Activated naive CD4-positive, alpha-beta T cell treated with anti-CD3 and anti-CD28 coated beads, Interleukin-2, amount 50 U/mL, for 24 hours (primary cell): Measurements from ENCODE around the gene SMYD1.

ENCODE experiments used
- H3K27ac Mint-ChIP-seq: one replicate; pipeline ENCODE4 v1.8.0; 2021; ENCODE audit warnings: mild to moderate bottlenecking, mixed read lengths
- H3K27me3 Mint-ChIP-seq: one replicate; pipeline ENCODE4 v1.8.0; 2021; ENCODE audit warnings: mixed read lengths
- H3K36me3 Mint-ChIP-seq: one replicate; pipeline ENCODE4 v1.8.0; 2021; ENCODE audit warnings: mixed read lengths
- H3K4me1 Mint-ChIP-seq: one replicate; pipeline ENCODE4 v1.8.0; 2021; ENCODE audit warnings: mixed read lengths
- H3K4me3 Mint-ChIP-seq: one replicate; pipeline ENCODE4 v1.8.0; 2021; ENCODE audit warnings: mild to moderate bottlenecking, mixed read lengths
- H3K9me3 Mint-ChIP-seq: one replicate; pipeline ENCODE4 v1.8.0; 2021; ENCODE audit warnings: mixed read lengths

SMYD1 gene

GRCh38 chr2:88121678-88122077, 54.1 kb downstream of the SMYD1 start:
- Mint-ChIP-seq H3K27me3 (no peaks in the 10 kb centered on the region), H3K36me3 (no peaks in the 10 kb centered on the region)

GRCh38 chr2:88122141-88122884, 54.7 kb downstream of the SMYD1 start:
- Mint-ChIP-seq H3K36me3 (no peaks in the 10 kb centered on the region), H3K27ac (no peak overlapping the region), H3K27me3 (no peaks in the 10 kb centered on the region), H3K9me3 (no peaks in the 10 kb centered on the region), H3K4me1 (no peaks in the 10 kb centered on the region), H3K4me3 (no peak overlapping the region)

More at GRCh38 chr2:88121678-88122077, 54.1 kb downstream of the SMYD1 start:
- Mint-ChIP-seq H3K9me3 (no peaks in the 10 kb centered on the region), H3K27ac (no peak overlapping the region), H3K4me1 (no peaks in the 10 kb centered on the region), H3K4me3 (no peak overlapping the region)

GRCh38 chr2:88123164-88123974, 55.7 kb downstream of the SMYD1 start:
- no peak overlapping the region for H3K27ac Mint-ChIP-seq
- no peaks in the 10 kb centered on the region for H3K36me3 Mint-ChIP-seq
- no peaks in the 10 kb centered on the region for H3K27me3 Mint-ChIP-seq
- H3K9me3 Mint-ChIP-seq, result no peaks in the 10 kb centered on the region
- H3K4me3 Mint-ChIP-seq, result no peak overlapping the region
- no peaks in the 10 kb centered on the region for H3K4me1 Mint-ChIP-seq

- no peaks in the 10 kb centered on the region for H3K9me3 Mint-ChIP-seq
- no peak overlapping the region for H3K4me3 Mint-ChIP-seq
- H3K36me3 Mint-ChIP-seq, result no peaks in the 10 kb centered on the region
Observed at GRCh38 chr2:88123975-88124917, 56.6 kb downstream of the SMYD1 start.

GRCh38 chr2:88125344-88125923, 57.8 kb downstream of the SMYD1 start:
- no peak overlapping the region for H3K27ac Mint-ChIP-seq
- no peak overlapping the region for H3K4me3 Mint-ChIP-seq
- H3K36me3 Mint-ChIP-seq, result no peaks in the 10 kb centered on the region
- no peaks in the 10 kb centered on the region for H3K4me1 Mint-ChIP-seq
- no peaks in the 10 kb centered on the region for H3K27me3 Mint-ChIP-seq
- H3K9me3 Mint-ChIP-seq, result no peaks in the 10 kb centered on the region

More at GRCh38 chr2:88123975-88124917, 56.6 kb downstream of the SMYD1 start:
- H3K4me1 Mint-ChIP-seq, result no peaks in the 10 kb centered on the region
- no peaks in the 10 kb centered on the region for H3K27me3 Mint-ChIP-seq
- H3K27ac Mint-ChIP-seq, result no peak overlapping the region

GRCh38 chr2:88125924-88126771, 58.5 kb downstream of the SMYD1 start:
- no peaks in the 10 kb centered on the region for H3K4me1 Mint-ChIP-seq
- no peak overlapping the region for H3K27ac Mint-ChIP-seq
- H3K27me3 Mint-ChIP-seq, result no peaks in the 10 kb centered on the region
- no peak overlapping the region for H3K4me3 Mint-ChIP-seq
- H3K36me3 Mint-ChIP-seq, result no peaks in the 10 kb centered on the region
- H3K9me3 Mint-ChIP-seq, result no peaks in the 10 kb centered on the region

GRCh38 chr2:88126772-88127637, 59.4 kb downstream of the SMYD1 start:
- H3K9me3 Mint-ChIP-seq, result no peaks in the 10 kb centered on the region
- H3K27me3 Mint-ChIP-seq, result no peaks in the 10 kb centered on the region
- H3K36me3 Mint-ChIP-seq, result no peaks in the 10 kb centered on the region
- no peaks in the 10 kb centered on the region for H3K4me1 Mint-ChIP-seq
- H3K4me3 Mint-ChIP-seq, result no peak overlapping the region
- no peak overlapping the region for H3K27ac Mint-ChIP-seq

GRCh38 chr2:88127638-88127887, 59.9 kb downstream of the SMYD1 start:
- Mint-ChIP-seq H3K9me3 (no peaks in the 10 kb centered on the region), H3K4me1 (no peaks in the 10 kb centered on the region), H3K27ac (no peak overlapping the region), H3K27me3 (no peaks in the 10 kb centered on the region), H3K36me3 (no peaks in the 10 kb centered on the region), H3K4me3 (no peak overlapping the region)

GRCh38 chr2:88127888-88128653, 60.4 kb downstream of the SMYD1 start, which contains the start of gene FABP1:
Gene FABP1, minus strand, starts transcription at chr2:88128062. Its CDS starts 45 bp downstream, at chr2:88128017.
- no peaks in the 10 kb centered on the region for H3K27me3 Mint-ChIP-seq
- no peaks in the 10 kb centered on the region for H3K36me3 Mint-ChIP-seq
- no peaks in the 10 kb centered on the region for H3K4me1 Mint-ChIP-seq
- no peak within 1 kb of the TSS for H3K27ac Mint-ChIP-seq
- H3K4me3 Mint-ChIP-seq, result no peak within 1 kb of the TSS
- no peaks in the 10 kb centered on the region for H3K9me3 Mint-ChIP-seq

- H3K4me1 Mint-ChIP-seq, result no peaks in the 10 kb centered on the region
- no peaks in the 10 kb centered on the region for H3K36me3 Mint-ChIP-seq
- H3K4me3 Mint-ChIP-seq, result no peak overlapping the region
- H3K9me3 Mint-ChIP-seq, result no peaks in the 10 kb centered on the region
- no peaks in the 10 kb centered on the region for H3K27me3 Mint-ChIP-seq
- H3K27ac Mint-ChIP-seq, result no peak overlapping the region
Observed at GRCh38 chr2:88128654-88129312, 61.2 kb downstream of the SMYD1 start.

- H3K27ac Mint-ChIP-seq, result no peak overlapping the region
- no peaks in the 10 kb centered on the region for H3K27me3 Mint-ChIP-seq
- no peaks in the 10 kb centered on the region for H3K9me3 Mint-ChIP-seq
- no peaks in the 10 kb centered on the region for H3K4me1 Mint-ChIP-seq
- H3K36me3 Mint-ChIP-seq, result no peaks in the 10 kb centered on the region
- H3K4me3 Mint-ChIP-seq, result no peak overlapping the region
Observed at GRCh38 chr2:88129313-88129959, 61.8 kb downstream of the SMYD1 start.

GRCh38 chr2:88131201-88131998, 63.8 kb downstream of the SMYD1 start:
- no peaks in the 10 kb centered on the region for H3K4me1 Mint-ChIP-seq
- no peaks in the 10 kb centered on the region for H3K27me3 Mint-ChIP-seq
- no peaks in the 10 kb centered on the region for H3K36me3 Mint-ChIP-seq
- H3K4me3 Mint-ChIP-seq, result no peak overlapping the region
- H3K27ac Mint-ChIP-seq, result no peak overlapping the region
- H3K9me3 Mint-ChIP-seq, result no peaks in the 10 kb centered on the region
